Vagina (tissue), 2 donors: Measurements from ENCODE around the gene SH3BGR.

ENCODE experiments used
- POLR2A ChIP-seq, 2 donors: fragments of 450-650 bp; IDR thresholded peaks; one replicate each; pipeline ENCODE4 v1.6.1; 2017; ENCODE audit warnings: antibody characterized with exemption in 2 of 2, mild to moderate bottlenecking in 2 of 2, moderate library complexity in 2 of 2
- POLR2AphosphoS5 ChIP-seq, 2 donors: sonication (generic); formaldehyde crosslinking; IDR thresholded peaks; one replicate each; pipeline ENCODE4 v1.9.0; 2017; ENCODE audit warnings: antibody characterized with exemption in 2 of 2, mild to moderate bottlenecking in 2 of 2, low read depth in 1 of 2; ENCODE audit not compliant: insufficient read depth in 1 of 2
- TF ChIP-seq, protein P1 (sequence below), 3 experiments: fragments of 450-650 bp in 2 of 3; fragments of 200-600 bp in 1 of 3; sonication (generic) in 1 of 3; IDR thresholded peaks; one replicate each; pipeline ENCODE4 v1.5.1; 2017 to 2019; ENCODE audit warnings: antibody characterized with exemption in 3 of 3, mild to moderate bottlenecking in 2 of 3, moderate library complexity in 2 of 3

DNA sequence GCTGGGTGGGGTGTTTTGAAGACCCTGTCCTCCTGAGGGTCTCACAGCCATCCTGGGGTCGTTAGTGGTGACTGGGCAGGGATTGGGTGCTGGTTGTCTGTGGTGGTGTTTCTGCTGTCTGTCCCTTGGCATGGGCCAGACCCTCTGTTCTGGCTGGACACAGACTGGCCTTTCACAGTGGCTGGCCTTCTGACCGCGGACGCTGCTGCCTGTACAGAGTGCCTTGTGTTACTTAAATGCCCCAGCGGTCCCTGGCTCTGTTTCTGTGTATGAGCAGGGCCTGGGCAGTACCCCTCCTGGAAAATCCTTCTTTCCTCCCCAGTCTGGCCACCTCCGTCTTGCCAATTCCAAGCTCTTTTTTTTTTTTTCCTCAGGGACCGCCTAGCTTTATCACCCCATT, 50.9 kb downstream of the SH3BGR start:
- TF ChIP-seq, protein P1, sequence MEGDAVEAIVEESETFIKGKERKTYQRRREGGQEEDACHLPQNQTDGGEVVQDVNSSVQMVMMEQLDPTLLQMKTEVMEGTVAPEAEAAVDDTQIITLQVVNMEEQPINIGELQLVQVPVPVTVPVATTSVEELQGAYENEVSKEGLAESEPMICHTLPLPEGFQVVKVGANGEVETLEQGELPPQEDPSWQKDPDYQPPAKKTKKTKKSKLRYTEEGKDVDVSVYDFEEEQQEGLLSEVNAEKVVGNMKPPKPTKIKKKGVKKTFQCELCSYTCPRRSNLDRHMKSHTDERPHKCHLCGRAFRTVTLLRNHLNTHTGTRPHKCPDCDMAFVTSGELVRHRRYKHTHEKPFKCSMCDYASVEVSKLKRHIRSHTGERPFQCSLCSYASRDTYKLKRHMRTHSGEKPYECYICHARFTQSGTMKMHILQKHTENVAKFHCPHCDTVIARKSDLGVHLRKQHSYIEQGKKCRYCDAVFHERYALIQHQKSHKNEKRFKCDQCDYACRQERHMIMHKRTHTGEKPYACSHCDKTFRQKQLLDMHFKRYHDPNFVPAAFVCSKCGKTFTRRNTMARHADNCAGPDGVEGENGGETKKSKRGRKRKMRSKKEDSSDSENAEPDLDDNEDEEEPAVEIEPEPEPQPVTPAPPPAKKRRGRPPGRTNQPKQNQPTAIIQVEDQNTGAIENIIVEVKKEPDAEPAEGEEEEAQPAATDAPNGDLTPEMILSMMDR (IDR thresholded peaks at IDR 0.05): no peak
- TF ChIP-seq POLR2AphosphoS5 (IDR thresholded peaks at IDR 0.05; ENCODE audit: insufficient read depth in 1 of 2, low read depth in 1 of 2) (no peak), POLR2A (IDR thresholded peaks at IDR 0.05) (no peak)
